Natural killer cell treated with Interleukin-12 subunit alpha and Interleukin-12 subunit beta and Interleukin-15 and Interleukin-18, amount 100 ng/mL, for 72 hours (primary cell): ENCODE results near the gene A3GALT2. TPM values are rescaled to one million over a fixed set of nuclear protein-coding genes. Genes with fewer than 3 reads are reported as not detected.

Experiments
- ATAC-seq, 2 donors: fragments of 150-1000 bp; cut with Tn5 transposase in 1 of 2; sonication (Bioruptor Pico), chemical (Tn5 transposase) in 1 of 2; 2 replicates each; pipeline ENCODE4 v1.10.0; 2021
- DNase-seq: peaks from one replicate; pipeline ENCODE4 v3.0.0; 2022; ENCODE audit warnings: low spot score
- H3K27ac Mint-ChIP-seq, 2 donors: 1 replicate in 1 of 2; 2 replicates in 1 of 2; pipeline ENCODE4 v1.8.0; 2022; ENCODE audit warnings: mixed read lengths in 2 of 2, mild to moderate bottlenecking in 1 of 2, moderate library complexity in 1 of 2
- H3K27me3 Mint-ChIP-seq, 2 donors: 1 replicate in 1 of 2; 2 replicates in 1 of 2; pipeline ENCODE4 v1.8.0; 2022; ENCODE audit warnings: mixed read lengths in 2 of 2
- H3K36me3 Mint-ChIP-seq: one replicate; pipeline ENCODE4 v1.8.0; 2022; ENCODE audit warnings: mixed read lengths
- H3K4me1 Mint-ChIP-seq, 2 donors: 1 replicate in 1 of 2; 2 replicates in 1 of 2; pipeline ENCODE4 v1.8.0; 2022; ENCODE audit warnings: low read depth in 2 of 2, mixed read lengths in 2 of 2, mild to moderate bottlenecking in 1 of 2
- H3K4me3 Mint-ChIP-seq: one replicate; pipeline ENCODE4 v1.8.0; 2022; ENCODE audit warnings: mixed read lengths
- H3K9me3 Mint-ChIP-seq: 2 replicates; pipeline ENCODE4 v1.8.0; 2022; ENCODE audit warnings: mixed read lengths
- total RNA-seq, 2 donors: library from RNA; stranded (reverse); gene quantifications; one replicate each; pipeline ENCODE4 v1.2.3, GENCODE V29; 2022

Gene A3GALT2
- total RNA-seq, 2 donors from 2014 or later, result not detected

- no peak for DNase-seq
- Mint-ChIP-seq H3K9me3 (no peaks in the 10 kb centered on the region), H3K27me3 (no peaks in the 10 kb centered on the region), H3K4me3 (no peak overlapping the region), H3K4me1 (peaks cover 22 to 23% of the 10 kb centered on the region in 2 donors), H3K36me3 (no peaks in the 10 kb centered on the region), H3K27ac (peak overlapping the region in 1 of 2 donors; percentile 15)
- ATAC-seq, result no peak
Measured at GRCh38 chr1:33277488-33278084, 43.3 kb downstream of the A3GALT2 start.

GRCh38 chr1:33276573-33277298 is 44.2 kb downstream of the A3GALT2 start:
- Mint-ChIP-seq H3K9me3 (no peaks in the 10 kb centered on the region), H3K4me1 (peaks cover 30 to 32% of the 10 kb centered on the region in 2 donors), H3K36me3 (no peaks in the 10 kb centered on the region), H3K27me3 (no peaks in the 10 kb centered on the region), H3K4me3 (no peak overlapping the region), H3K27ac (peak overlapping the region in 1 of 2 donors; percentile 15)
- ATAC-seq (peak in 1 of 2 donors; percentile 22), DNase-seq (no peak)

- Mint-ChIP-seq H3K4me3 (no peak overlapping the region), H3K9me3 (no peaks in the 10 kb centered on the region), H3K27ac (no peak overlapping the region), H3K4me1 (peaks cover 38% of the 10 kb centered on the region in 2 donors), H3K27me3 (no peaks in the 10 kb centered on the region), H3K36me3 (no peaks in the 10 kb centered on the region)
- DNase-seq (no peak), ATAC-seq (no peak)
Measured at GRCh38 chr1:33275706-33276572, 45.0 kb downstream of the A3GALT2 start.

- Mint-ChIP-seq H3K36me3 (no peaks in the 10 kb centered on the region), H3K9me3 (no peaks in the 10 kb centered on the region), H3K4me1 (peaks cover 38 to 39% of the 10 kb centered on the region in 2 donors), H3K27ac (peak overlapping the region in 1 of 2 donors; percentile 82), H3K27me3 (no peaks in the 10 kb centered on the region), H3K4me3 (no peak overlapping the region)
- ATAC-seq (no peak), DNase-seq (no peak)
Measured at GRCh38 chr1:33275195-33275594, 45.7 kb downstream of the A3GALT2 start.

- DNase-seq (no peak), ATAC-seq (no peak)
- Mint-ChIP-seq H3K4me3 (no peak overlapping the region), H3K27me3 (no peaks in the 10 kb centered on the region), H3K9me3 (no peaks in the 10 kb centered on the region), H3K36me3 (no peaks in the 10 kb centered on the region), H3K4me1 (peaks cover 38 to 39% of the 10 kb centered on the region in 2 donors), H3K27ac (peak overlapping the region; percentile 82 to 91)
Measured at GRCh38 chr1:33274446-33274845, 46.5 kb downstream of the A3GALT2 start.

GRCh38 chr1:33273961-33274371 is 46.9 kb downstream of the A3GALT2 start:
- Mint-ChIP-seq H3K9me3 (no peaks in the 10 kb centered on the region), H3K4me3 (no peak overlapping the region), H3K27ac (peak overlapping the region; percentile 82 to 91), H3K36me3 (no peaks in the 10 kb centered on the region), H3K27me3 (no peaks in the 10 kb centered on the region), H3K4me1 (peaks cover 38 to 39% of the 10 kb centered on the region in 2 donors)
- DNase-seq (no peak), ATAC-seq (no peak)

GRCh38 chr1:33273406-33273805 is 47.5 kb downstream of the A3GALT2 start:
- Mint-ChIP-seq H3K36me3 (no peaks in the 10 kb centered on the region), H3K4me1 (peaks cover 39 to 40% of the 10 kb centered on the region in 2 donors), H3K27me3 (no peaks in the 10 kb centered on the region), H3K4me3 (peak overlapping the region; percentile 51), H3K9me3 (no peaks in the 10 kb centered on the region), H3K27ac (peak overlapping the region; percentile 82 to 91)
- no peak for DNase-seq
- peak; percentile 67 to 78 for ATAC-seq

GRCh38 chr1:33272930-33273329 is 48.0 kb downstream of the A3GALT2 start:
- H3K36me3 Mint-ChIP-seq, result no peaks in the 10 kb centered on the region
- peak overlapping the region; percentile 82 to 91 for H3K27ac Mint-ChIP-seq
- H3K4me1 Mint-ChIP-seq, result peaks cover 44 to 45% of the 10 kb centered on the region in 2 donors
- DNase-seq (no peak), ATAC-seq (no peak)
- H3K9me3 Mint-ChIP-seq, result no peaks in the 10 kb centered on the region
- no peaks in the 10 kb centered on the region for H3K27me3 Mint-ChIP-seq
- H3K4me3 Mint-ChIP-seq, result peak overlapping the region; percentile 51

GRCh38 chr1:33272509-33272908 is 48.4 kb downstream of the A3GALT2 start:
- Mint-ChIP-seq H3K36me3 (no peaks in the 10 kb centered on the region), H3K27me3 (no peaks in the 10 kb centered on the region), H3K9me3 (no peaks in the 10 kb centered on the region), H3K4me1 (peaks cover 48 to 49% of the 10 kb centered on the region in 2 donors), H3K4me3 (peak overlapping the region; percentile 51), H3K27ac (peak overlapping the region; percentile 82 to 91)
- no peak for ATAC-seq
- DNase-seq, result no peak

GRCh38 chr1:33271666-33272505 is 49.0 kb downstream of the A3GALT2 start:
- ATAC-seq (no peak), DNase-seq (no peak)
- H3K9me3 Mint-ChIP-seq, result no peaks in the 10 kb centered on the region
- no peak overlapping the region for H3K4me3 Mint-ChIP-seq
- no peaks in the 10 kb centered on the region for H3K27me3 Mint-ChIP-seq
- H3K36me3 Mint-ChIP-seq, result no peaks in the 10 kb centered on the region
- H3K27ac Mint-ChIP-seq, result peak overlapping the region; percentile 82 to 91
- peaks cover 49 to 50% of the 10 kb centered on the region in 2 donors for H3K4me1 Mint-ChIP-seq

- Mint-ChIP-seq H3K9me3 (no peaks in the 10 kb centered on the region), H3K4me1 (peaks cover 50 to 52% of the 10 kb centered on the region in 2 donors), H3K4me3 (no peak overlapping the region), H3K36me3 (no peaks in the 10 kb centered on the region), H3K27me3 (no peaks in the 10 kb centered on the region), H3K27ac (peak overlapping the region; percentile 82 to 91)
- no peak for DNase-seq
- no peak for ATAC-seq
Measured at GRCh38 chr1:33270808-33271465, 50.0 kb downstream of the A3GALT2 start.

- Mint-ChIP-seq H3K36me3 (no peaks in the 10 kb centered on the region), H3K4me1 (peaks cover 50 to 52% of the 10 kb centered on the region in 2 donors), H3K9me3 (no peaks in the 10 kb centered on the region), H3K27me3 (no peaks in the 10 kb centered on the region), H3K4me3 (no peak overlapping the region), H3K27ac (peak overlapping the region in 1 of 2 donors; percentile 31)
- no peak for ATAC-seq
- no peak for DNase-seq
Measured at GRCh38 chr1:33270379-33270778, 50.5 kb downstream of the A3GALT2 start.
